NT2/D1 (cell line): ENCODE measurements around the gene ADH5.
"Not testable (repeated sequence)": the region's sequence is repeated elsewhere in the genome, so short reads cannot be mapped to it uniquely, and the experiment has no call there.

Experiments used
- DNase-seq: peaks from one replicate; pipeline ENCODE4 v3.0.0-alpha.2; 2011; ENCODE audit warnings: low read depth, low spot score
- H3K27me3 ChIP-seq: 2 replicates; pipeline ENCODE4 v1.6.0; 2011; ENCODE audit warnings: mild to moderate bottlenecking; ENCODE audit not compliant: insufficient read length, insufficient read depth
- H3K36me3 ChIP-seq: 2 replicates; pipeline ENCODE4 v1.6.1; 2011; ENCODE audit warnings: mild to moderate bottlenecking, low read length, mixed read lengths; ENCODE audit not compliant: insufficient read depth, insufficient read length
- H3K4me1 ChIP-seq: 2 replicates; pipeline ENCODE4 v1.5.1; 2011; ENCODE audit not compliant: insufficient read depth, insufficient read length
- H3K4me3 ChIP-seq: 2 replicates; pipeline ENCODE4 v1.5.1; 2011; ENCODE audit warnings: low read depth; ENCODE audit not compliant: insufficient read length
- H3K9ac ChIP-seq: 2 replicates; pipeline ENCODE4 v1.6.0; 2011; ENCODE audit warnings: low read depth; ENCODE audit not compliant: insufficient read length
- H3K9me3 ChIP-seq: 2 replicates; pipeline ENCODE4 v1.5.1; 2011; ENCODE audit warnings: mild to moderate bottlenecking, low read length; ENCODE audit not compliant: insufficient read depth
- SUZ12 ChIP-seq: IDR thresholded peaks from 2 replicates; pipeline ENCODE4 v1.6.1; 2011; ENCODE audit not compliant: insufficient read length, insufficient read depth; ENCODE audit errors: extremely low read depth
- YY1 ChIP-seq: IDR thresholded peaks from 2 replicates; pipeline ENCODE4 v1.6.1; 2011; ENCODE audit not compliant: insufficient read length, insufficient read depth
- ZNF274 ChIP-seq: IDR thresholded peaks from 2 replicates; pipeline ENCODE4 v1.6.1; 2011; ENCODE audit warnings: mild to moderate bottlenecking, low read depth, low read length

Gene ADH5

DNA sequence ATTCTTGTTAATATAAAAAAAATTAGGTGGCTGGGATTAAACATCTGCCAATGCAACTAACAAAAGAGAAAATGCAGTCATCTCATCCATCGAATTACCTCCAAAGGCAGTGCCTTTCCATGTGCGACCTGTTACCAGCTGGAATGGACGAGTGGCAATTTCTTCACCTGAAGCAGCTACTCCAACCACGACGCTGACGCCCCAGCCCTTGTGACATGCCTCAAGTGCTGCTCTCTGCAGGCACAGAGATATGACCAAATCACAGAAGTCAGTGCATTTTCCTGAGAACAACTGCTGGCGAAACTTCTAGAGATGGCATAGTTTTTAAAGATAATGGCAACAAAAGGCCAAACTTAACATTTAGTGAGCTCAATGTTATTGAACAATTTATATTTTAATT lies 13.8 kb downstream of the ADH5 start:
- H3K27me3 ChIP-seq: no peaks in the 10 kb centered on the region
- no peak overlapping the region for H3K4me3 ChIP-seq
- TF ChIP-seq SUZ12 (no peak), ZNF274 (no peak), YY1 (no peak)
- DNase-seq: no peak
- H3K9me3 ChIP-seq: no peaks in the 10 kb centered on the region
- no peak overlapping the region for H3K9ac ChIP-seq
- no peaks in the 10 kb centered on the region for H3K4me1 ChIP-seq
- peaks cover 76% of the 10 kb centered on the region for H3K36me3 ChIP-seq

DNA sequence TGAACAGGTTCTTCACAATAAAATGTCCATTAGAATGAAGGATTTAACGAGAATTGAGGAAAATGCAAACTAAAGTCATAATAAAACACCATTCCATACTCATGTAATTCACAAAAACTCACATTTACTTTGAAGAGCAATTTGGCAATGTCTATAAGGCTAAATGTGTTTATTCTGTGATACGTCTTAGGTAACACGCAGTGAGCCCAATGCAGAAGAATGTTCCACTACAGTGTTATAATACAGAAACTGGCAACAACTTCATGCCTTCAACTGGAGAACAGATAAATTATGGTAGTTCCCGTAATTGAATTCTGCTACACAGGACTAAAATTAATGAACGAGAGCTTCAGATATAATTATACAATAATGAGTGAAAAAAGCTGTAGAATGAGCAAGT lies 17.4 kb downstream of the ADH5 start:
- H3K27me3 ChIP-seq: no peaks in the 10 kb centered on the region
- TF ChIP-seq SUZ12 (no peak), YY1 (no peak), ZNF274 (no peak)
- no peak overlapping the region for H3K9ac ChIP-seq
- no peaks in the 10 kb centered on the region for H3K4me1 ChIP-seq
- H3K4me3 ChIP-seq: no peak overlapping the region
- H3K9me3 ChIP-seq: no peaks in the 10 kb centered on the region
- DNase-seq: no peak
- peaks cover 57% of the 10 kb centered on the region for H3K36me3 ChIP-seq

DNA sequence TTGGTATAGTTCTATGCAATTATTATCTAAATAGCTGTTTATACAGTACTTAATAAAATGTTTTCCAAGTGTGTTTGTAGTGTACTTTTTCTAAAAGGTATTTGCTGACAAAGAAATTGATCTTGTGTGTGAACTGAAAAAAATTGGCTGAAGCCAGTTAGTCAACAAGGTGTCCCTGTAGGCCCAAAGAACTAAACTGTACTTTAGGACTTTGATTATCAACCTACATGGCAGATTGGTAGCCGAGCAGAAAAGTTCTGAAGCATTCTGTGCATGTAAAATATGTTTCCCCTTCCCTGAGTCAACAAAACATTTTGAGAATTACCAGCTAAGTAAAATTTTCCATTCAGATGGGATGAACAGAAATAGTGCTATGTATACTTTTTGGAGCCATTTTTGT lies 21.0 kb downstream of the ADH5 start:
- DNase-seq: no peak
- no peak for TF ChIP-seq SUZ12
- TF ChIP-seq YY1: no peak
- no peak for TF ChIP-seq ZNF274
- Histone ChIP-seq H3K9me3 (no peaks in the 10 kb centered on the region), H3K4me1 (no peaks in the 10 kb centered on the region), H3K4me3 (no peak overlapping the region), H3K36me3 (peaks cover 35% of the 10 kb centered on the region), H3K9ac (no peak overlapping the region), H3K27me3 (no peaks in the 10 kb centered on the region)

DNA sequence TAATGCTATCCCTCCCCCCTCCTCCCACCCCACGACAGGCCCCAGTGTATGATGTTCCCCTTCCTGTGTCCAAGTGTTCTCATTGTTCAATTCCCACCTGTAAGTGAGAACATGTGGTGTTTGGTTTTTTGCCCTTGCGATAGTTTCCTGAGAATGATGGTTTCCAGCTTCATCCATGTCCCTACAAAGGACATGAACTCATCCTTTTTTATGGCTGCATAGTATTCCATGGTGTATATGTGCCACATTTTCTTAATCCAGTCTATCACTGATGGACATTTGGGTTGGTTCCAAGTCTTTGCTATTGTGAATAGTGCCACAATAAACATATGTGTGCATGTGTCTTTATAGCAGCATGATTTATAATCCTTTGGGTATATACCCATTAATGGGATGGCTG lies 23.1 kb downstream of the ADH5 start:
- H3K9me3 ChIP-seq, H3K27me3 ChIP-seq, H3K4me3 ChIP-seq, H3K9ac ChIP-seq, H3K4me1 ChIP-seq, DNase-seq: not testable (repeated sequence)
- H3K36me3 ChIP-seq: peaks cover 35% of the 10 kb centered on the region

DNA sequence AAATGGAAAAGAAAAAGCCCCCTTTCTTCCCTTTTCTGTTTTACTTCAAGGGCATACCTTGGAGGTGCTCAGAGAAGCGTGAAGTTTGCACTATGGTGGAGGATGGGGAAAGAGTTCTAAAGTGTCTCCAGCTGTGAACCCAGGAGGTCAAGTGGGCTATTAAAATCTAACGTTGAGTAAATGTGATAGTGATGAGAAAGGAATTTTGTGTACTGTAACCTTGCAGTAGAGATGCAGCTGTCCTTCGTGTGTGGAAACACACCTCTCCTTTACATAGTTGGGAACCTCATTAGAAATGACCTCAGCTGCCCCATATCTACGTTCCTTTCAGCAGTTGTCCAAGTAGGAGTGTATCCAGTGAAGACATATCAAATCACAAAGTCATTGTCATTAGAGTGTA lies 26.5 kb downstream of the ADH5 start:
- TF ChIP-seq ZNF274: no peak
- no peak for TF ChIP-seq SUZ12
- TF ChIP-seq YY1: no peak
- Histone ChIP-seq H3K36me3 (peaks cover 44% of the 10 kb centered on the region), H3K9ac (no peak overlapping the region), H3K4me1 (peaks cover 5% of the 10 kb centered on the region), H3K27me3 (no peaks in the 10 kb centered on the region), H3K4me3 (no peak overlapping the region), H3K9me3 (no peaks in the 10 kb centered on the region)
- no peak for DNase-seq

DNA sequence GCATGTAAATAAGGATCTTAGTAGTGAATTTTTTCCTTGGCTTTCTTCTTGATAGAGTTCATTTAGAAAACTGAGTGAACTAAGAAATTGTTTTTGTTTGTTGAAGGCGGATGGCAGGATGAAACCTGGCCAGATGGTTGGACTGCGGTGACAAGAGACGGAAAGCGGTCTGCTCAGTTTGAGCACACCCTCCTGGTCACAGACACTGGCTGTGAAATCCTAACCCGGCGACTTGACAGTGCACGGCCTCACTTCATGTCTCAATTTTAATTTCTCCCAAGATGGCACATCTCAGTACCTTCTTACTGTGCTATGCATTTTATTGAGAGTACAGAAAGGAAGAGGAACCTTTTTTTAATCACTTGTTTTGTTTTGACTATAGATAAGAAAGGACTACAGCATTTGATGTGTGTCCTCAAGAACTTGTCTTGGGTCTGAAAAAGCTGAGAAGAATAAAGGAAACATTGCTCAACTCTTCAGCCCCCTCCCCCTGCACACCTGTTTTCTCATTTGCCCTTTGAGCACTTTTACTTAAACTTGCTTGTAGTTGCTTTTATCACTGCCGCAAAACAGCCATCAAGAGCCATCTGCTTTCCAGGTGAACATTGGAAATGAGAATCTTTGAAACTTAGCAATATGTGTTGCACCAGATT lies 27.4 kb downstream of the ADH5 start:
- H3K36me3 ChIP-seq: peaks cover 43% of the 10 kb centered on the region
- no peak for DNase-seq
- H3K9ac ChIP-seq: no peak overlapping the region
- H3K4me3 ChIP-seq: no peak overlapping the region
- TF ChIP-seq ZNF274: no peak
- no peak for TF ChIP-seq YY1
- no peak for TF ChIP-seq SUZ12
- no peaks in the 10 kb centered on the region for H3K9me3 ChIP-seq
- peaks cover 5% of the 10 kb centered on the region for H3K4me1 ChIP-seq
- no peaks in the 10 kb centered on the region for H3K27me3 ChIP-seq

DNA sequence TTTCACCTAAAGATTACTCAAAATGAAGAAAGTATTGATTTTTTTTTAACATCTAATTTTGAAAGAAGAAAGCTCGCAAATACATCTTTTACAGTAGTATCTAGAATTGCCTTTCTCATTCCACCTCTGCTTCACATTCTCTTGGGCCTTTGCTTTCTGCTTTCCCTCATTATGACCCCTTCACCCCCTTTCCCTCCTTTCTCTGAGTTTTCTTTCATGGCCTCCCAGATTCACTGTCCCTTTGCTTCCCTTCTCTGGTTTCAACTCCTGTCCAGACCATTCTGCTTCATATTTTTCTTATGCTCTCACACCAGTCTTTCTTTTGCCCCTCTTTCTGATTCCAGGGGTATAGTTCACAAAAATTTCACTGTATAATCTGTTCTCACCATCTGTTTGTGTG lies 29.0 kb downstream of the ADH5 start:
- no peak for DNase-seq
- Histone ChIP-seq H3K4me3 (no peak overlapping the region), H3K4me1 (peaks cover 5% of the 10 kb centered on the region), H3K9me3 (no peaks in the 10 kb centered on the region), H3K36me3 (peaks cover 43% of the 10 kb centered on the region), H3K9ac (no peak overlapping the region), H3K27me3 (no peaks in the 10 kb centered on the region)
- TF ChIP-seq ZNF274 (no peak), SUZ12 (no peak), YY1 (no peak)
